Stomach smooth muscle (tissue), 2 donors: ENCODE measurements around the gene TALDO1.

Source experiments
- H3K27ac ChIP-seq: one replicate; pipeline ENCODE4 v1.7.0; 2013; ENCODE audit warnings: mild to moderate bottlenecking, low read length, inconsistent platforms
- H3K27me3 ChIP-seq, 2 donors: one replicate each; pipeline ENCODE4 v1.7.0; 2013; ENCODE audit warnings: low read length in 2 of 2; ENCODE audit not compliant: insufficient read depth in 2 of 2, control insufficient read depth in 1 of 2
- H3K36me3 ChIP-seq, 2 donors: one replicate each; pipeline ENCODE4 v1.7.0; 2013; ENCODE audit warnings: low read length in 2 of 2; ENCODE audit not compliant: control insufficient read depth in 2 of 2, insufficient read depth in 2 of 2
- H3K4me1 ChIP-seq: one replicate; pipeline ENCODE4 v1.7.0; 2013; ENCODE audit warnings: low read length; ENCODE audit not compliant: control insufficient read depth, insufficient read depth
- H3K4me3 ChIP-seq, 2 donors: one replicate each; pipeline ENCODE4 v1.7.0; 2013; ENCODE audit warnings: low read length in 2 of 2
- H3K9ac ChIP-seq, 2 donors: one replicate each; pipeline ENCODE4 v1.7.0; 2013; ENCODE audit warnings: low read length in 2 of 2, mild to moderate bottlenecking in 1 of 2
- H3K9me3 ChIP-seq, 2 donors: one replicate each; pipeline ENCODE4 v1.7.0; 2013; ENCODE audit warnings: low read length in 2 of 2; ENCODE audit not compliant: control insufficient read depth in 2 of 2
- donor health status: healthy.
- donor health status: Pancreatic carcinoma.

The TALDO1 gene

GRCh38 chr11:797296-798092 lies 50.2 kb downstream of the TALDO1 start:
- Histone ChIP-seq H3K4me1 (peaks cover 33% of the 10 kb centered on the region), H3K9ac (peak overlapping the region; percentile 49 to 58), H3K27me3 (no peaks in the 10 kb centered on the region), H3K9me3 (no peaks in the 10 kb centered on the region), H3K4me3 (peak overlapping the region; percentile 81 to 85), H3K36me3 (peaks cover 0 to 2% of the 10 kb centered on the region in 2 donors), H3K27ac (peak overlapping the region; percentile 82)

GRCh38 chr11:798093-798713 lies 50.9 kb downstream of the TALDO1 start, which contains the start of gene SLC25A22:
SLC25A22 (minus strand) TSS chr11:798281; CDS start chr11:795006, 3,275 bp downstream.
- Histone ChIP-seq H3K27me3 (no peaks in the 10 kb centered on the region), H3K4me1 (peaks cover 33% of the 10 kb centered on the region), H3K27ac (peak within 1 kb of the TSS; percentile 82), H3K9me3 (no peaks in the 10 kb centered on the region), H3K36me3 (peaks cover 0 to 2% of the 10 kb centered on the region in 2 donors), H3K4me3 (peak within 1 kb of the TSS; percentile 81 to 85), H3K9ac (peak within 1 kb of the TSS; percentile 49 to 58)

- H3K27me3 ChIP-seq: no peaks in the 10 kb centered on the region
- peaks cover 0 to 2% of the 10 kb centered on the region in 2 donors for H3K36me3 ChIP-seq
- no peak overlapping the region for H3K27ac ChIP-seq
- peaks cover 42% of the 10 kb centered on the region for H3K4me1 ChIP-seq
- no peak overlapping the region for H3K9ac ChIP-seq
- H3K9me3 ChIP-seq: no peaks in the 10 kb centered on the region
- no peak overlapping the region for H3K4me3 ChIP-seq
Observed at GRCh38 chr11:799641-800316, 52.5 kb downstream of the TALDO1 start.

GRCh38 chr11:800473-800872 lies 53.2 kb downstream of the TALDO1 start:
- Histone ChIP-seq H3K27me3 (no peaks in the 10 kb centered on the region), H3K4me1 (peaks cover 40% of the 10 kb centered on the region), H3K9ac (no peak overlapping the region), H3K4me3 (no peak overlapping the region), H3K9me3 (no peaks in the 10 kb centered on the region), H3K27ac (no peak overlapping the region), H3K36me3 (peaks cover 0 to 2% of the 10 kb centered on the region in 2 donors)

- Histone ChIP-seq H3K4me3 (no peak overlapping the region), H3K4me1 (peaks cover 34% of the 10 kb centered on the region), H3K27ac (no peak overlapping the region), H3K9me3 (no peaks in the 10 kb centered on the region), H3K36me3 (peaks cover 0 to 2% of the 10 kb centered on the region in 2 donors), H3K9ac (no peak overlapping the region), H3K27me3 (no peaks in the 10 kb centered on the region)
Observed at GRCh38 chr11:801097-801780, 54.0 kb downstream of the TALDO1 start.

GRCh38 chr11:802018-802617 lies 54.9 kb downstream of the TALDO1 start:
- Histone ChIP-seq H3K27me3 (no peaks in the 10 kb centered on the region), H3K27ac (no peak overlapping the region), H3K9me3 (no peaks in the 10 kb centered on the region), H3K36me3 (peaks cover 0 to 2% of the 10 kb centered on the region in 2 donors), H3K4me3 (no peak overlapping the region), H3K4me1 (peaks cover 26% of the 10 kb centered on the region), H3K9ac (no peak overlapping the region)

GRCh38 chr11:802693-803466 lies 55.6 kb downstream of the TALDO1 start:
- H3K4me3 ChIP-seq: no peak overlapping the region
- no peaks in the 10 kb centered on the region for H3K9me3 ChIP-seq
- H3K27ac ChIP-seq: no peak overlapping the region
- no peaks in the 10 kb centered on the region for H3K27me3 ChIP-seq
- H3K4me1 ChIP-seq: peaks cover 20% of the 10 kb centered on the region
- H3K9ac ChIP-seq: no peak overlapping the region
- H3K36me3 ChIP-seq: peaks cover 0 to 2% of the 10 kb centered on the region in 2 donors

- Histone ChIP-seq H3K4me3 (no peak overlapping the region), H3K27ac (no peak overlapping the region), H3K27me3 (no peaks in the 10 kb centered on the region), H3K4me1 (peaks cover 18% of the 10 kb centered on the region), H3K9ac (no peak overlapping the region), H3K36me3 (peaks cover 0 to 2% of the 10 kb centered on the region in 2 donors), H3K9me3 (no peaks in the 10 kb centered on the region)
Observed at GRCh38 chr11:803467-803742, 56.1 kb downstream of the TALDO1 start.

- Histone ChIP-seq H3K27ac (no peak overlapping the region), H3K9ac (peak overlapping the region; percentile 36 to 68), H3K4me3 (peak overlapping the region; percentile 72 to 73), H3K4me1 (peaks cover 23% of the 10 kb centered on the region), H3K27me3 (no peaks in the 10 kb centered on the region), H3K36me3 (peaks cover 0 to 2% of the 10 kb centered on the region in 2 donors), H3K9me3 (no peaks in the 10 kb centered on the region)
Observed at GRCh38 chr11:803770-804598, 56.7 kb downstream of the TALDO1 start.
